Measurements from ENCODE around the gene KASH5. TPM values are rescaled to one million over a fixed set of nuclear protein-coding genes. Genes with fewer than 3 reads are reported as not detected.
A peak's percentile ranks its signal among the peaks of the same experiment; 100 is the strongest.
"Not testable (repeated sequence)": the region's sequence is repeated elsewhere in the genome, so short reads cannot be mapped to it uniquely, and the experiment has no call there.

KASH5 gene
- total and polyA plus RNA-seq, 5 donors from 2014 or later = not detected

DNA sequence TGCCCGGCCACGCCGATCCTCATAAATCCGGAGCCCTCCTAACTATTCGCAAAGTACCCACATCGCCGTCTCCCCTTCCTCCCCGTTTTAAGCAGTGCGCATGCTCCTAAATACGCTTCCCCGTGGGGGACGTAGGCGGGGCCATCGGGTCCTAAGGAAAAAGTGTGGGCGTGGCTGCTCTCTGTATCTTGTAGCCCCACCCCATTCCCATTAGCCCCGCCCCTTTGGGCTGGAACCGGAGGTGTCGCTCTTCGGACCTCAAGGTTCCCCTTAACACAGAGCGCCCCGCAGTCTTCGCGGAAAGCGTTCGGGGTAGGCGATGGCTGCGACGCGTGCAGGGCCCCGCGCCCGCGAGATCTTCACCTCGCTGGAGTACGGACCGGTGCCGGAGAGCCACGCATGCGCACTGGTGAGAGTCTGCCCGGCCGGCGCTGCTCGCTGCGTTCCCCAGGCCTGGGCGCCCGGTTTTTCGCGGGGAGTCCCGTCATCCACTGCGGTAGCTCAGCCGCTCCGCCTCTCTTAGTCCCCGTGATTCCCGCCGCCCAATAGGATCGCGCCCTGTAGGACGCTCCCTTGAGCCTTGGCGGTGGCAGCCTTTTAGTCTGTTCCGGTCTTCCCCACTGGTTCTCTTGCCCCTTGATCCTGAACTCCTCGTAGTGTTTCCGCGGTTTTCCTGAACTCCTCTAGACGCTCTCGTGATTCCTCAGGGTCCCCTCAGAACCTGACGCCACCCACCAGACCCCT is 65.1 kb downstream of the KASH5 start, which contains the start of gene ALDH16A1:
ALDH16A1 (plus strand) TSS at position 213 of the 744 bp plus-strand sequence; CDS start at position 320, 107 bp downstream.
- H3K27me3 Mint-ChIP-seq = no peaks in the 10 kb centered on the region
- peak within 1 kb of the TSS; percentile 99 for H3K4me3 ChIP-seq (ENCODE audit: low read depth, low read length)
- H3K4me1 Mint-ChIP-seq = peaks cover 7 to 68% (median 34%) of the 10 kb centered on the region in 4 donors
- H3K27ac ChIP-seq (ENCODE audit: insufficient read depth, low read length, poor library complexity, severe bottlenecking) = peak within 1 kb of the TSS; percentile 94
- no peaks in the 10 kb centered on the region for H3K9me3 ChIP-seq (ENCODE audit: control insufficient read depth in 2 of 2, low read length in 2 of 2)
- H3K9me3 Mint-ChIP-seq = no peaks in the 10 kb centered on the region
- peak; percentile 90 to 92 for ATAC-seq (ENCODE audit: low read depth in 2 of 2)
- peak within 1 kb of the TSS; percentile 95 to 100 (median 97) for H3K4me3 Mint-ChIP-seq
- peaks cover 27% of the 10 kb centered on the region for H3K36me3 Mint-ChIP-seq
- H3K4me1 ChIP-seq (ENCODE audit: control insufficient read depth, insufficient read depth, low read length, poor library complexity, severe bottlenecking) = peaks cover 43% of the 10 kb centered on the region
- H3K36me3 ChIP-seq (ENCODE audit: control insufficient read depth, insufficient read depth, low read length) = peaks cover 15% of the 10 kb centered on the region
- no peaks in the 10 kb centered on the region for H3K27me3 ChIP-seq (ENCODE audit: control insufficient read depth, insufficient read depth, low read length)
- peak within 1 kb of the TSS; percentile 98 to 99 (median 99) for H3K27ac Mint-ChIP-seq
- DNase-seq = peak; percentile 96 to 99 (median 97)

- H3K9me3 ChIP-seq (ENCODE audit: control insufficient read depth in 2 of 2, low read length in 2 of 2) = no peaks in the 10 kb centered on the region
- H3K36me3 ChIP-seq (ENCODE audit: control insufficient read depth, insufficient read depth, low read length) = peaks cover 12% of the 10 kb centered on the region
- DNase-seq (no peak), ATAC-seq (ENCODE audit: low read depth in 2 of 2) (no peak)
- H3K4me3 ChIP-seq (ENCODE audit: low read depth, low read length) = peak overlapping the region; percentile 89
- no peaks in the 10 kb centered on the region for H3K27me3 ChIP-seq (ENCODE audit: control insufficient read depth, insufficient read depth, low read length)
- no peaks in the 10 kb centered on the region for H3K9me3 Mint-ChIP-seq
- peak overlapping the region; percentile 94 to 100 (median 96) for H3K4me3 Mint-ChIP-seq
- peaks cover 37% of the 10 kb centered on the region for H3K4me1 ChIP-seq (ENCODE audit: control insufficient read depth, insufficient read depth, low read length, poor library complexity, severe bottlenecking)
- H3K27me3 Mint-ChIP-seq = no peaks in the 10 kb centered on the region
- H3K27ac ChIP-seq (ENCODE audit: insufficient read depth, low read length, poor library complexity, severe bottlenecking) = peak overlapping the region; percentile 94
- peaks cover 20% of the 10 kb centered on the region for H3K36me3 Mint-ChIP-seq
- peaks cover 7 to 62% (median 32%) of the 10 kb centered on the region in 4 donors for H3K4me1 Mint-ChIP-seq
- peak overlapping the region; percentile 98 to 99 (median 99) for H3K27ac Mint-ChIP-seq
These were observed 65.8 kb downstream of the KASH5 start for GRCh38 chr19:49453757-49454240.

- H3K4me3 Mint-ChIP-seq = peak overlapping the region in 3 of 4 donors; percentile 1 to 64 (median 30)
- H3K4me3 ChIP-seq (ENCODE audit: low read depth, low read length) = no peak overlapping the region
- no peaks in the 10 kb centered on the region for H3K27me3 Mint-ChIP-seq
- no peaks in the 10 kb centered on the region for H3K9me3 Mint-ChIP-seq
- peaks cover 28% of the 10 kb centered on the region for H3K4me1 ChIP-seq (ENCODE audit: control insufficient read depth, insufficient read depth, low read length, poor library complexity, severe bottlenecking)
- peaks cover 7 to 50% (median 24%) of the 10 kb centered on the region in 4 donors for H3K4me1 Mint-ChIP-seq
- peaks cover 17% of the 10 kb centered on the region for H3K36me3 ChIP-seq (ENCODE audit: control insufficient read depth, insufficient read depth, low read length)
- no peak for DNase-seq
- peaks cover 19% of the 10 kb centered on the region for H3K36me3 Mint-ChIP-seq
- ATAC-seq (ENCODE audit: low read depth in 2 of 2) = no peak
- no peak overlapping the region for H3K27ac ChIP-seq (ENCODE audit: insufficient read depth, low read length, poor library complexity, severe bottlenecking)
- H3K9me3 ChIP-seq (ENCODE audit: control insufficient read depth in 2 of 2, low read length in 2 of 2) = no peaks in the 10 kb centered on the region
- peak overlapping the region in 2 of 3 donors; percentile 13 to 25 for H3K27ac Mint-ChIP-seq
- no peaks in the 10 kb centered on the region for H3K27me3 ChIP-seq (ENCODE audit: control insufficient read depth, insufficient read depth, low read length)
These were observed 67.7 kb downstream of the KASH5 start for GRCh38 chr19:49455773-49456172.

GRCh38 chr19:49456326-49456725 is 68.3 kb downstream of the KASH5 start:
- Histone ChIP-seq H3K4me3 (ENCODE audit: low read depth, low read length) (no peak overlapping the region), H3K4me1 (ENCODE audit: control insufficient read depth, insufficient read depth, low read length, poor library complexity, severe bottlenecking) (peaks cover 23% of the 10 kb centered on the region), H3K27me3 (ENCODE audit: control insufficient read depth, insufficient read depth, low read length) (no peaks in the 10 kb centered on the region), H3K36me3 (ENCODE audit: control insufficient read depth, insufficient read depth, low read length) (peaks cover 17% of the 10 kb centered on the region), H3K27ac (ENCODE audit: insufficient read depth, low read length, poor library complexity, severe bottlenecking) (no peak overlapping the region), H3K9me3 (ENCODE audit: control insufficient read depth in 2 of 2, low read length in 2 of 2) (no peaks in the 10 kb centered on the region)
- H3K4me3 Mint-ChIP-seq = peak overlapping the region in 3 of 4 donors; percentile 1 to 64 (median 30)
- no peaks in the 10 kb centered on the region for H3K9me3 Mint-ChIP-seq
- DNase-seq (no peak), ATAC-seq (ENCODE audit: low read depth in 2 of 2) (no peak)
- H3K36me3 Mint-ChIP-seq = peaks cover 18% of the 10 kb centered on the region
- no peaks in the 10 kb centered on the region for H3K27me3 Mint-ChIP-seq
- peak overlapping the region in 2 of 3 donors; percentile 25 to 42 for H3K27ac Mint-ChIP-seq
- H3K4me1 Mint-ChIP-seq = peaks cover 7 to 48% (median 23%) of the 10 kb centered on the region in 4 donors

- H3K36me3 ChIP-seq (ENCODE audit: control insufficient read depth, insufficient read depth, low read length) = peaks cover 17% of the 10 kb centered on the region
- Mint-ChIP-seq H3K27ac (peak overlapping the region in 1 of 3 donors; percentile 20), H3K27me3 (no peaks in the 10 kb centered on the region), H3K4me1 (peaks cover 0 to 27% (median 10%) of the 10 kb centered on the region in 4 donors), H3K4me3 (peak overlapping the region in 1 of 4 donors; percentile 15), H3K9me3 (no peaks in the 10 kb centered on the region), H3K36me3 (peaks cover 12% of the 10 kb centered on the region)
- no peaks in the 10 kb centered on the region for H3K9me3 ChIP-seq (ENCODE audit: control insufficient read depth in 2 of 2, low read length in 2 of 2)
- H3K27ac ChIP-seq (ENCODE audit: insufficient read depth, low read length, poor library complexity, severe bottlenecking) = peak overlapping the region; percentile 45
- ATAC-seq (ENCODE audit: low read depth in 2 of 2) = no peak
- H3K27me3 ChIP-seq (ENCODE audit: control insufficient read depth, insufficient read depth, low read length) = no peaks in the 10 kb centered on the region
- peaks cover 10% of the 10 kb centered on the region for H3K4me1 ChIP-seq (ENCODE audit: control insufficient read depth, insufficient read depth, low read length, poor library complexity, severe bottlenecking)
- H3K4me3 ChIP-seq (ENCODE audit: low read depth, low read length) = no peak overlapping the region
- no peak for DNase-seq
These were observed 70.5 kb downstream of the KASH5 start for GRCh38 chr19:49458567-49458903.

GRCh38 chr19:49459388-49459787 is 71.3 kb downstream of the KASH5 start:
- no peak overlapping the region for H3K27ac Mint-ChIP-seq
- no peaks in the 10 kb centered on the region for H3K27me3 Mint-ChIP-seq
- H3K36me3 Mint-ChIP-seq = peaks cover 12% of the 10 kb centered on the region

GRCh38 chr19:49461130-49461529 is 73.1 kb downstream of the KASH5 start:
- not testable (repeated sequence) for H3K4me1 ChIP-seq (ENCODE audit: control insufficient read depth, insufficient read depth, low read length, poor library complexity, severe bottlenecking); DNase-seq; H3K9me3 Mint-ChIP-seq; H3K36me3 Mint-ChIP-seq; H3K4me3 ChIP-seq (ENCODE audit: low read depth, low read length); H3K27me3 ChIP-seq (ENCODE audit: control insufficient read depth, insufficient read depth, low read length); H3K27me3 Mint-ChIP-seq; ATAC-seq (ENCODE audit: low read depth in 2 of 2); H3K27ac ChIP-seq (ENCODE audit: insufficient read depth, low read length, poor library complexity, severe bottlenecking); H3K27ac Mint-ChIP-seq; H3K9me3 ChIP-seq (ENCODE audit: control insufficient read depth in 2 of 2, low read length in 2 of 2); H3K4me3 Mint-ChIP-seq
- H3K36me3 ChIP-seq (ENCODE audit: control insufficient read depth, insufficient read depth, low read length) = peaks cover 19% of the 10 kb centered on the region
- peaks cover 0 to 12% (median 4%) of the 10 kb centered on the region in 4 donors for H3K4me1 Mint-ChIP-seq

More at GRCh38 chr19:49459388-49459787, 71.3 kb downstream of the KASH5 start:
- no peak overlapping the region for H3K4me3 ChIP-seq (ENCODE audit: low read depth, low read length)
- no peak for DNase-seq
- peaks cover 2% of the 10 kb centered on the region for H3K4me1 ChIP-seq (ENCODE audit: control insufficient read depth, insufficient read depth, low read length, poor library complexity, severe bottlenecking)
- peaks cover 0 to 18% (median 6%) of the 10 kb centered on the region in 4 donors for H3K4me1 Mint-ChIP-seq
- no peak for ATAC-seq (ENCODE audit: low read depth in 2 of 2)
- peak overlapping the region in 1 of 4 donors; percentile 78 for H3K4me3 Mint-ChIP-seq
- H3K27me3 ChIP-seq (ENCODE audit: control insufficient read depth, insufficient read depth, low read length) = no peaks in the 10 kb centered on the region
- no peaks in the 10 kb centered on the region for H3K9me3 ChIP-seq (ENCODE audit: control insufficient read depth in 2 of 2, low read length in 2 of 2)
- H3K9me3 Mint-ChIP-seq = no peaks in the 10 kb centered on the region
- H3K36me3 ChIP-seq (ENCODE audit: control insufficient read depth, insufficient read depth, low read length) = peaks cover 17% of the 10 kb centered on the region
- H3K27ac ChIP-seq (ENCODE audit: insufficient read depth, low read length, poor library complexity, severe bottlenecking) = no peak overlapping the region

Data from CD4-positive, CD25-positive, alpha-beta regulatory T cell (primary cell).